ENCODE data around the gene GHRH. TPM values are rescaled to one million over a fixed set of nuclear protein-coding genes. Genes with fewer than 3 reads are reported as not detected.
A peak's percentile ranks its signal among the peaks of the same experiment; 100 is the strongest.

The GHRH gene
- total RNA-seq, 1 experiment from 2014 or later = not detected

- Histone ChIP-seq H3K4ac (ENCODE audit: low read depth, low read length) (no peak overlapping the region), H4K91ac (ENCODE audit: insufficient read length, low read depth, low read length) (no peak overlapping the region), H3K23me2 (ENCODE audit: insufficient read length, low read depth, low read length, poor library complexity, severe bottlenecking) (no peaks in the 10 kb centered on the region), H3K79me2 (ENCODE audit: insufficient read depth, low read length) (no peaks in the 10 kb centered on the region), H2BK120ac (ENCODE audit: low read depth, low read length, poor library complexity, severe bottlenecking) (no peak overlapping the region), H4K20me1 (ENCODE audit: control insufficient read depth, insufficient read depth, insufficient read length) (no peaks in the 10 kb centered on the region), H2AFZ (ENCODE audit: low read length) (no peak overlapping the region), H3K27me3 (ENCODE audit: insufficient read depth, low read length) (no peaks in the 10 kb centered on the region), H2BK20ac (ENCODE audit: low read depth, low read length, poor library complexity, severe bottlenecking) (no peak overlapping the region), H3K27ac (ENCODE audit: insufficient read length, low read depth, low read length) (no peak overlapping the region), H3T11ph (ENCODE audit: low read length) (no peak overlapping the region), H2BK5ac (ENCODE audit: insufficient read length, low read length) (no peak overlapping the region), H3K4me1 (ENCODE audit: insufficient read depth, low read length) (no peaks in the 10 kb centered on the region), H4K8ac (replicated peaks; ENCODE audit: insufficient read length, low read depth, low read length) (no peak overlapping the region), H3K9ac (ENCODE audit: extremely low read depth, insufficient read length, low read length) (no peak overlapping the region), H3K4me2 (ENCODE audit: insufficient read depth, insufficient read length, low read length) (no peak overlapping the region), H3K14ac (ENCODE audit: insufficient read depth, low read length) (no peak overlapping the region), H2AK5ac (ENCODE audit: insufficient read length, low read length) (no peak overlapping the region), H3K56ac (ENCODE audit: insufficient read length, low read depth, low read length) (no peak overlapping the region), H4K5ac (ENCODE audit: insufficient read length, low read depth, low read length) (no peak overlapping the region), H2BK12ac (ENCODE audit: insufficient read length, low read depth, low read length) (peak overlapping the region; percentile 12), H2BK15ac (ENCODE audit: low read depth, low read length) (no peak overlapping the region), H3K79me1 (ENCODE audit: insufficient read depth, low read depth, low read length, poor library complexity, severe bottlenecking) (no peaks in the 10 kb centered on the region), H3K18ac (ENCODE audit: insufficient read length, low read depth, low read length) (no peak overlapping the region), H3K23ac (ENCODE audit: insufficient read length, low read depth, low read length) (no peak overlapping the region), H3K9me3 (ENCODE audit: control insufficient read depth, low read depth, low read length) (no peaks in the 10 kb centered on the region)
- TF ChIP-seq, protein P1, sequence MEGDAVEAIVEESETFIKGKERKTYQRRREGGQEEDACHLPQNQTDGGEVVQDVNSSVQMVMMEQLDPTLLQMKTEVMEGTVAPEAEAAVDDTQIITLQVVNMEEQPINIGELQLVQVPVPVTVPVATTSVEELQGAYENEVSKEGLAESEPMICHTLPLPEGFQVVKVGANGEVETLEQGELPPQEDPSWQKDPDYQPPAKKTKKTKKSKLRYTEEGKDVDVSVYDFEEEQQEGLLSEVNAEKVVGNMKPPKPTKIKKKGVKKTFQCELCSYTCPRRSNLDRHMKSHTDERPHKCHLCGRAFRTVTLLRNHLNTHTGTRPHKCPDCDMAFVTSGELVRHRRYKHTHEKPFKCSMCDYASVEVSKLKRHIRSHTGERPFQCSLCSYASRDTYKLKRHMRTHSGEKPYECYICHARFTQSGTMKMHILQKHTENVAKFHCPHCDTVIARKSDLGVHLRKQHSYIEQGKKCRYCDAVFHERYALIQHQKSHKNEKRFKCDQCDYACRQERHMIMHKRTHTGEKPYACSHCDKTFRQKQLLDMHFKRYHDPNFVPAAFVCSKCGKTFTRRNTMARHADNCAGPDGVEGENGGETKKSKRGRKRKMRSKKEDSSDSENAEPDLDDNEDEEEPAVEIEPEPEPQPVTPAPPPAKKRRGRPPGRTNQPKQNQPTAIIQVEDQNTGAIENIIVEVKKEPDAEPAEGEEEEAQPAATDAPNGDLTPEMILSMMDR (conservative IDR thresholded peaks at IDR 0.05) = no peak
- H3K9me3 Mint-ChIP-seq = peaks cover 0 to 2% of the 10 kb centered on the region in 2 experiments; a peak in 2 of 5 replicates
- no CpG with 5 or more reads among the region's 9 CpGs for WGBS (ENCODE audit: extremely low coverage, insufficient read length, low lambda C conversion rate)
- peaks cover 28 to 34% of the 10 kb centered on the region in 2 experiments for H3K4me1 Mint-ChIP-seq
- no peak for DNase-seq
- H3K27me3 Mint-ChIP-seq (ENCODE audit: low read depth) = no peaks in the 10 kb centered on the region
- no peaks in the 10 kb centered on the region for H3K36me3 Mint-ChIP-seq (ENCODE audit: insufficient read depth in 1 of 3, low read depth in 3 of 3)
- H3K27ac Mint-ChIP-seq = peak overlapping the region; percentile 82 to 98 (median 96)
- H3K4me3 Mint-ChIP-seq = peak overlapping the region; percentile 56 to 57; a peak in 4 of 5 replicates
Measured at GRCh38 chr20:37266940-37267666, 5.5 kb upstream of the GHRH start.
